Stimulated activated CD4-positive, alpha-beta T cell treated with anti-CD3 and anti-CD28 coated beads, Interleukin-1b, Interleukin-23, amount 100 ng/mL, for 48 hours (primary cell): ENCODE results near the gene TMEM62.
"Not testable (repeated sequence)": the region's sequence is repeated elsewhere in the genome, so short reads cannot be mapped to it uniquely, and the experiment has no call there.

ENCODE experiments used
- DNase-seq: peaks from one replicate; pipeline ENCODE4 v3.0.0-alpha.2; 2020

TMEM62 gene

DNA sequence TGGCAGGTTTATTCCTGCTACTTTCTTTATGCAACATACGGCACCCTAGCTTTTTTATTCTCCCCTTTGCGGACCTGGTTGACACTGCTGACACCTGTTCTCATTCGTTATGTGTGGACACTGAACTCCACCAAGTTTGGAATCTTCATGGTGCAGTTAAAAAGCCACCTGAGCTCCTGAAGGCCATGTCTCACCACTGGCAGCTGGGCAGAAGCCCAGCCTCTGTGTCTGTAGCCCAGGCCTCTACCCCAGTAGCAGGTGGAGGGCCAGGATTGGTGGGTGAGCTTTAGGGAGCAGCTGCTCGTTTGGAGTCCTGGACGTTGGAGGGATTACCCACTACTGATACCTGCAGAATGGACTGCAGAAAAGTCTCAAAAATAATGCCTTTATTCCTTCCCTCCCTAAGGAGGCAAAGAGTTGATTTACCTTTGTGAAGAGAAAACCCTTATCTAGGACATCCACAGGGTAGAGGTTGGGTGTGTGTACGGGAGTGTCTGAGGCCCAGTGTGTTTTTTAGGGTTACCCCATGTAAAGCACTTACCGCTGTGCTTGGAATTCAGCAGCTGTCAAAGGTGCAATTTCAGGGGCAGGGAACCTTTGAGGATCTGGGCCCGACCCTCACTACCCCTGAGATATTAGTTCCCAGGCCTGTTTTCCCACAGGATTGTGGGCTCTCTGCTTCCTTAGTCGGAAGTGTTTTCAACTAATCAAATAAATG is 51.2 kb downstream of the TMEM62 start:
- DNase-seq: no peak

DNA sequence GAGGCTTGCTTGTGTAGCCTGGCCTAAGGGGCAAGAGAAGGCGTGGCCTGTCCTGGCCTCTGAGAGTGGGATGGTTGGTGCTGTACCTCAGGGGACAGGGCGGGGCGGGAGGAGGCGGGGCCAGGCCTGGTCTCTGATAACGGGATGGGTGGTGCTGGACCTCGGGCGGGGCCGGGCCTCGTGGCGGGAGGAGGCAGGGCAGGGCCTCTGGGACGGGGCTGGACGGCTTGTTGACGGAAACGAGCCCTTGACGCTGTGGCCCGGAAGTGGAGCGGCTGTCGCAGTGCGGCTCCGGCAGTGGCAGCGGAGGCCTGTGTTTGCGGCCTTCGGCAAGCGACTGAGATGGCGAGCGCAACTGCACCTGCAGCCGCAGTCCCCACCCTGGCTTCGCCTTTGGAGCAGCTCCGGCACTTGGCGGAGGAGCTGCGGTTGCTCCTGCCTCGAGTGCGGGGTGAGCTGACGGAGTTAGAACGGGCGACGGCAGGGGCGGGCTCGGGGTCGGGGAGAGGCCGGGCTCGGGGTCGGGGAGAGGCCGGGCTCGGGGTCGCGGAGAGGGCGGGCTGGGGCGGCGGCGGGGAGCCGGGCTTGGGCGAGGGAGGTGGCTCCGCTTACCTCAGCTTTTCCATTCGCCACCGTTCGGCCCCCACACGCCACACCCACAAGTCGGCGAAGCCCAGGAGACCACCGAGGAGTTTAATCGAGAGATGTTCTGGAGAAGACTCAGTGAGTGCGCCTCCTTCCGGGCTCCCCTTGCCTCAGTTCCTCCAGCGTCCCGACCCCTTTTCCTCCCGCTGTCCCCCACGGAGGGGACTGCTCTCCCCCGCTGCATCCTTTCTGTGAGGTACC is 52.0 kb downstream of the TMEM62 start, which contains the start of gene CCNDBP1:
TSS of gene CCNDBP1 (plus strand) at position 247 of the 846 bp plus-strand sequence. CDS start at position 343, 96 bp downstream.
- peak; percentile 89 for DNase-seq

DNA sequence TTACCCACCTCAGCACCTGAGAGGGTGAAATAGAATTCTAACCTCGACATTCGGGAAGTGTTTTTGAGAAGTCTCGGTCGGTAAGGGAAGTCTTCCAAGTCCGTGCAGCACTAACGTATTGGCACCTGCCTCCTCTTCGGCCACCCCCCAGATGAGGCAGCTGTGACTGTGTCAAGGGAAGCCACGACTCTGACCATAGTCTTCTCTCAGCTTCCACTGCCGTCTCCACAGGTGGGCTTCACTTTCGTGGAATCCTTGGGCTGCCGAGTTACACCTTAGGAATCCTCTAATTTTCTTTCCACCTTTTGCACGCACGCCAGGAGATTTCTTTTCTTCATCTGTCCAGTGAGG is 52.6 kb downstream of the TMEM62 start:
- no peak for DNase-seq

DNA sequence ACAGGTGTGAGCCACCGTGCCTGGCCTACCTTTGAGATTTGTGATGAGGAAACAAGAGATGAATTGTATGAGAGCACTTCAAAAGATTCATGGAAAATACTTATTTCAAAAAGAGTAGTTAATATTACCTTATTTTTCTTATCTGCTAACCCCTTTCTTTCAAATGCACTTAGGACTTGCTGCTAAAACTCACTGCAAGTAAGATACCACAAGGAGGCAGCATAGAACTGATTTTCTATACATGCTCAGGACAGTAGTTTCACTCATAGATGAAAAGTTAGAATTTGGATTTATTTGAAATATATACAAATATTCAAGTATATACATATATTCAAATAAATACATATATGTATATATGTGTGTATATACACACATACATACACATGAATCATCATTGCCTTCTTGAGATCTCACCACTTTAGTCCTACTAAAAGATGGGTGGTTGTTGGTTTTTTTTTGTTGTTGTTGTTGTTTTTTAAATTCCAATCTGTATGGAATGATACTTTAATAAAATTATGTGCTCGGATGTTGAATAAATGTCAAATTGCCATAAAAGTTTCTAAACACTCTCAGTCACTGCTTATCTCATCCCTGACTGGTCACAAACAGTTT is 54.3 kb downstream of the TMEM62 start:
- DNase-seq: no peak

DNA sequence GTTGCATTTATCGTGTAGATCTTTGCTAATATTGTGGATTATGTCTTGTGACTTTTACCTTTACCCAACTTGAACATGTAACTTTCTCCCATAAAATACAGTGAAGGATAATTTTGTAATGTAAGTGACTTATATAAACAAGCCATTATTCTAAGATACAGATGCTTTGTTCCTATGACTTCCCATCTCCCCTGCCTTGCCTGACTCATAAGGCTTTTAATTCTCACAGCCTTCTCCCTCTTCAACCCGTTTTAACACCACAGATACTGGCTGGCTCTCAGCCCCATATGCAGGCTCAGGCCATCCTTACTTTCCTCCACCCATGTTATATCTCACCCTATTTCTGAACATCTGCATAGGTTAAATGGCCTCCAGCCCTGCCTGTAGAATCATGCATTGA is 55.9 kb downstream of the TMEM62 start:
- DNase-seq: no peak

DNA sequence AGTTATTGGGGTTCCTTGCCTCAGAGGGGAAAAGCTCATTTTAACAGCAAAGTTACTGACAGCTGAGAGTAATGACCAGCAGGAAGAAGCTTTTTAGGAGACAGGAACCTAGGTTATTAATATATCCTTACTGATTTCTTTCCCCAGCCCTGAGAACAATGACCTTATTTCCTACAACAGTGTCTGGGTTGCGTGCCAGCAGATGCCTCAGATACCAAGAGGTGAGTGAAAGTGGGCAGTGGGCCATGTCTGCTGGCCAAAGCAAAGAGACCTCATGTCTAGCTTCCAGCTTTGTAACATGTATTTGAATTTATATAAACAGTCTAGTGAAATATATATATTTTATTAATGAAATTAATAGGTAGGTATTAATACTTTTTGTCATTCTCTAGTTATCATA is 56.8 kb downstream of the TMEM62 start:
- no peak for DNase-seq

DNA sequence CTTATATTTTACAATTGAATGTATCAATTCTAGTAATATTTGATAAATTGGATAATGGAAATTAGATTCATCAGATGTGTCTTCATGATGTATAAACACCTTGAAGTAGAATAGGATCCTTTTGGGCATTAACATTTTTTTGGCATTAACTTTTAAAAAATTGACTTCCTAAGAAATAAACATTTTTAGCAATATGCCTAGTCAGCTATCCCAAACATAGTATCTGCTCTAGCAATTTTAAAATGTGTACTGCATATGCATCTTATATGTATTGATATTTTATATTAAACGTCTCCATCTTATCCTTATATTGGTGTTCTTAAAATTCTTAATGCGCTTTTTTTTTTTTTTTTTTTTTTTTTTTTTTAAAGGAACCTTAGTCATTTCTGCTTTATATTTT is 60.3 kb downstream of the TMEM62 start:
- no peak for DNase-seq

DNA sequence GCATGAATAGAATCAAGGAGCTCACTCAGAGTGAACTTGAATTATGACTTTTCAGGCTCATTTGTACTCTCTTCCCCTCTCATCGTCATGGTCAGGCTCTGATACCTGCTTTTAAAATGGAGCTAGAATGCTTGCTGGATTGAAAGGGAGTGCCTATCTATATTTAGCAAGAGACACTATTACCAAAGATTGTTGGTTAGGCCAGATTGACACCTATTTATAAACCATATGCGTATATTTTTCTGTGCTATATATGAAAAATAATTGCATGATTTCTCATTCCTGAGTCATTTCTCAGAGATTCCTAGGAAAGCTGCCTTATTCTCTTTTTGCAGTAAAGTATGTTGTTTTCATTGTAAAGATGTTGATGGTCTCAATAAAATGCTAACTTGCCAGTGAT is 61.4 kb downstream of the TMEM62 start:
- DNase-seq: no peak

DNA sequence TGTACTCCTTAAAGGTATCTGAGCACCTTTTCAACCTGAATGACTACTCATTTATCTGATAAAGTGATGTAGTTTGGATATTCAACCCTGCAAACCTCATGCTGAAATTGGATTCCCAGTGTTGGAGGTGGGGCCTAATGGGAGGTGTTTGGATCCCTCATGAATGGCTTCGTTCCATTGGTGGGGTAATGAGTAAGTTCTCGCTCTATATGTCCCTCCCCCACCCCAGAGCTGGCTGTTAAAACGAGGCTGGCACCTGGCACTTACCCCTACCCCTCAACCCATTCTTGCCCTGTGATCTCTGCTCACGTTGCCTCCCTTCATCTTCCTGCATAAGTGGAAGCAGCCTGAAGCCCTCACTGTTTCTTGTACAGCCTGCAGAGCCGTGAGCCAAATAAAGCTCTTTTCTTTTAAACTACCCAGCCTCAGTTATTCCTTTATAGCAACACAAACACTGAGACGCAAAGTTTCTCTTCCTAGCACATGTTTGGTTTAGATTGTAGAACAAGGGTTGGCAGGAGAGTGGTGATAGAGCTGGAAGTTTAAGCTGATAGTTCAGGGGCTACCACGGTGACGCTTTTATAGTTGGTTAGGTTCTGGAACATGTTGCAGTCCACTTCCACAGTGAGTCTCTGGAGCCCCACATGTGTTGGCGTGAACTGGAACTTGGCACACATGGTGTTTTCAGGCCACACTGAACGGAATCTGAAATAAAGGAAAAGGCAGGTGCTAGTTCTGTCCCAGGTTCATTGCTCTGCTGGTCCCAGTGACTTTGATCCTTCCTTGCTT is 63.6 kb downstream of the TMEM62 start:
- DNase-seq: no peak

DNA sequence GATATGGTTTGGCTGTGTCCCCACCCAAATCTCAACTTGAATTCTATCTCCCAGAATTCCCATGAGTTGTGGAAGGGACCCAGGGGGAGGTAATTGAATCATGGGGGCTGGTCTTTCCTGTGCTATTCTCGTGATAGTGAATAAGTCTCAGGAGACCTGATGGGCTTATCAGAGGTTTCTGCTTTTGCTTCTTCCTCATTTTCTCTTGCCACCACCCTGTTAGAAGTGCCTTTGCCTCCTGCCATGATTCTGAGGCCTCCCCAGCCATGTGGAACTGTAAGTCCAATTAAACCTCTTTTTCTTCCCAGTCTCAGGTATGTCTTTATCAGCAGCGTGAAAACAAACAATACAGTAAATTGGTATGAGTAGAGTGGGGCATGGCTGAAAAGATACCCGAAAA is 64.4 kb downstream of the TMEM62 start:
- DNase-seq: not testable (repeated sequence)

DNA sequence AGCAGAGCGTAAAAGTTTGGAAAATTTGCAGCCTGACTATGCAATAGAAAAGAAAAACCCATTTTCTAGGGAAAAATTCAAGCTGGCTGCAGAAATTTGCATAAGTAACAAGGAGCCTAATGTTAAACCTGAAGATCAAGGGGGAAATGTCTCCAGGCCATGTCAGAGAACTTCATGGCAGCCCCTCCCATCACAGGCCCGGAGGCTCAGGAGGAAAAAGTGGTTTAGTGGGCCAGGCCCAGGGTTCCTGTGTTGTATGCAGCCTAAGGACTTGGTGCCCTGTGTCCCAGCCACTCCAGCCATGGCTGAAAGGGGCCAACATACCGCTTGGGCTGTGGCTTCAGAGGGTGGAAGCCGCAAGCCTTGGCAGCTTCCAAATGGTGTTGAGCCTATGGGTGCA is 65.2 kb downstream of the TMEM62 start:
- DNase-seq: not testable (repeated sequence)

DNA sequence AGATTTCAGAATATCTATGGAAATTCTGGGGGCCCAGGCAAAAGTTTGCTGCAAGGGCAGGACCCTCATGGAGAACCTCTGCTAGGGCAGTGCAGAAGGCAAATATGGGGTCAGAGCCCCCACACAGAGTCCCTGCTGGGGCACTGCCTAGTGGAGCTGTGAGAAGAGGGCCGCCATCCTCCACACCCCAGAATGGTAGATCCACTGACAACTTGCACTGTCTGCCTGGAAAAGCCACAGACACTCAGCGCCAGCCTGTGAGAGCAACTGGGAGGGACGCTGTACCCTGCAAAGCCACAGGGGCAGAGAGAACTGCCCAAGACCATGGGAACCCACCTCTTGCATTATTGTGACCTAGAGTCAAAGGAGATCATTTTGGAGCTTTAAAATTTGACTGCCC is 65.6 kb downstream of the TMEM62 start:
- DNase-seq: no peak

DNA sequence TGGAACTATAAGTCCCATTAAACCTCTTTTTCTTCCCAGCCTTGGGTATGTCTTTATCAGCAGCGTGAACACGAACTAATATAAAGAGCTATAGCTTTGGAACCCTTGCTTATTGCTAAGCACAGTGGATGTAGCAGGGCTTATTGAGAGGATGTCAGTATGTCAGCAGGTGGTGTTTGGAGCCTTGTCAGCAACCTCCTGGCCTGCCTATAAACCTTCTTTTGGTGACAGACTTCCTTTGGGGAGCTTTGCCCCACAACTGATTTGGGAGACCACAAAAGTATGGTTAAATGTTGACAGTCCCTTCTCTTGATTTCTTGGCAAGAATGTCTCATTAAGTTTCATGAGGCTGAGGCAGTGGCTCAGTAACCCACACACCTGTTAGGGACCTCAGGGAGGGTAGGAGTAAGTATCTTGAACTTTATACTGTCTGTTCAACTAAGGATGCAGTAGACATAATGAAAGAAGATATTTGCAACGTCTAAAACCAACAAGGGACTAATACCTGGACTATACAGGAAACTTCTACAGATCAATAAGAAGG is 66.6 kb downstream of the TMEM62 start:
- DNase-seq: no peak

DNA sequence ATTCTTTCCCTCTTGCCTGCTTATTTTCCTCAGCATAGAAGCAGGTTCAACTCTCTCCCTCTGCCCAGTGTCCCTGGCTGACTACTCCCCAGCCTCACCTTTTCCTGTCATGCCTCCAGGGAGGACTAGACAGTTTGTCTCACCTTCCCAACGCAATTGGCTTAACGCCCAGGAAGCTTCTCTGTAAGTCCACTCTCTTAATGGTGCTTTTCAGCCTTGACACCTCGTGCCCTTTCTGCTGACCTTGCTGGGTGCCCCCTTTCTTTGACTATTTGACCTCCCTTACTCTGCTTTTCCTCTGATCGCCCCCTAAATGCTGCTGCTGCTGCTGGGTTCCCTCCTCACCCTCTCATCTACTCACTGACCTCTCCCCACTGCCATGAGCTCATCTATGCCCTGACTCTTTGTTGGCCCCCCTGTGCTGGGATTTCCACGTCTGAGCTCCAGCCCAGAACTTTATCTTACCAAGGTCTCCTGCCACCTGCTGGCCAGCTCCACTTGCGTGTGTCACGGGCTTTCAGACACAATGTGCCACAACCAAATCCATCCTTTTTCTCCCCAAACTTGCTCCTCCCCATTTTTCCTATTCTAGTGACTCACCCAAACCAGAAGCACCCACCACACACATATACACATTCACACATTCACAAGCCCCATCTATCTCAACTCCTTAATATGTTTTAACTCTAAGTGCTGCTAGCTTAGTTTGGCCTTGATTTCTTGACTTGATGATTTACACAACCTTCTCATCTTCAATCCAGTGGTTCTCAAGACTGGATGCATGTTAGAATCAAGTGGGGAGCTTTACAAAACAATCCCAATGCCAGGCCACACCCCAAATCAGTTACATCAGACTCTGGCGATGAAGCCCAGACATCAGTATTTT is 70.9 kb downstream of the TMEM62 start:
- peak; percentile 45 for DNase-seq

DNA sequence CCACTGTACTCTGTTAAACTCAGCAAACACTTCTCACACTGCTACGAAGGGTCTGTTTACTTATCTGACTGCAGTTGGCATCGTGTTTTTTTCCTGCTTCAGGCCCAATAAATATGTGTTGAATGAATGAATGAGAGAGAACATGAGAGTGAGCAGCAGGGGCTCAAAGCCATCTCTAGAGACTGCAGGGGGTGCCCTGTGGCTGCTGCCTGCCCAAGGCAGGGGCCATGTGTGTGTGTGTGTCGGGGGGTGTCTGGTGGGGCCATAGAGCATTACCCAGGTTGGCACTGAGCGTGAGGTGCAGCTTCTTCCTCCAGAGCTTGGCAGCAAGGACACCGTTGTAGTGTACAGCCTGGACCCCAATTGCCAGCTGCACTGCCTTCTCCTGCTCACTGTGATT is 72.7 kb downstream of the TMEM62 start:
- DNase-seq: no peak

DNA sequence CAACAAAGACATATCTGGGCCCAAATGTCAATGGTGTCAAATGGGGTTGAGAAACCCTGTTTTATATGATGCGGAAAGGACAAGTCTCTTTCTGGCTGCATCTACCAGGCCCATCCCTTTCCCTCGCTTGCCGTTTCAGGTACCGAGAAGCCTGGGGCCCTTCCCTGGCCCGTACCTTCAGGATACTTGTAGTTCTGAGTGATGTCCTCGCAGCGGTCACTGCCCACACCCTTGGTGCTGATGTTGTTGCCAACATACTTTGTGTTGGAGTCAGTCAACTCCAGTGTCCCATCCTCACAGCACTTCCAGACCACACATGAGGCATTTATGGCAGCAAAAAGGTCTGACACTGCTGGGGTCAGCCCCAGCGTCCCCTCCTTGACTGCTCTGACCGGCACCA is 73.6 kb downstream of the TMEM62 start:
- no peak for DNase-seq

DNA sequence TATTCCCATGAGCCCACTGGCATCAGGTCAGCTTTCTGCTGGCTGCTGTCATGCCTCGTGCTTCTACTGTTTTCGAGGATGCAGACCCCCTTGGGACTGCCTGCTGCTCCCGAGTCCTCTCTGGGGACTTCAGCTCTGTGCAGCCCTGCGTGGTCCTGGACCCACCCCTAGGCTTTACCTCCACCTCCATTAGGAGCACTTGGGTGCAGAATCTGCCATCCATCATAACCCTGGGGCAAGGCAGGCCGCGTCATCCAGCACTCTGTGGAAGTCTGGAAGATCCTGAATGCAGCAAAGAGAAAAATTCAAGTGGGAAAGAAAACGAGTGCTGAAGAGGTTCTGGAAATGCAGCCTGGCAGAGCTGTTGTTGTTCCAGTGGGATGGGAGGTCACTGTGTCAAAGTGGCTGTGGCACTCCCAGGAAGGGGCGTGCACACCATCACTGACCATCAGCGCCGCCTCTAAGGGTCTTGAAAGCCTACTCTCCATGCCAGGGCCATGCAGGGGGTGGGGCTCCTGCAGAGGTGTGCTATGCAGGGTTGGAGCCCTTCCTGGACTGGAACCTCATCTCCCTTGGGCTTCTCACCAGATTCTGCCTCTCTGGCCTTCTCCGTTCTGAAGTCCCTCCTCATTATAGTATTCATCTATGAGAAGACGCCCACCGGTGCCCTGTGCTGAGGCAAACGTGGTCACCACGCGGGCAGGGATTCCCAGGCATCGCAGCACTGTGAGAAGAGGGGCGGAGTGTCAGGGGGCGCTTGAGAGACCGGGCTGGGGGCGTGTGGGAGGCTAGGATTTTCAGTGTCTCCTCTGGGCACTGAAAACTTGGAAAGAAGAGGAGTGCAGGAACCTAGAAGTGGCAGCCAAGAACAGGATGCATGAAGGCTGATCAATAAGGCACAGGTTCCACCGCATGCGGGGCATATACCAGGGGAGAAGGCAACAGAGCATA is 74.9 kb downstream of the TMEM62 start:
- DNase-seq: no peak

DNA sequence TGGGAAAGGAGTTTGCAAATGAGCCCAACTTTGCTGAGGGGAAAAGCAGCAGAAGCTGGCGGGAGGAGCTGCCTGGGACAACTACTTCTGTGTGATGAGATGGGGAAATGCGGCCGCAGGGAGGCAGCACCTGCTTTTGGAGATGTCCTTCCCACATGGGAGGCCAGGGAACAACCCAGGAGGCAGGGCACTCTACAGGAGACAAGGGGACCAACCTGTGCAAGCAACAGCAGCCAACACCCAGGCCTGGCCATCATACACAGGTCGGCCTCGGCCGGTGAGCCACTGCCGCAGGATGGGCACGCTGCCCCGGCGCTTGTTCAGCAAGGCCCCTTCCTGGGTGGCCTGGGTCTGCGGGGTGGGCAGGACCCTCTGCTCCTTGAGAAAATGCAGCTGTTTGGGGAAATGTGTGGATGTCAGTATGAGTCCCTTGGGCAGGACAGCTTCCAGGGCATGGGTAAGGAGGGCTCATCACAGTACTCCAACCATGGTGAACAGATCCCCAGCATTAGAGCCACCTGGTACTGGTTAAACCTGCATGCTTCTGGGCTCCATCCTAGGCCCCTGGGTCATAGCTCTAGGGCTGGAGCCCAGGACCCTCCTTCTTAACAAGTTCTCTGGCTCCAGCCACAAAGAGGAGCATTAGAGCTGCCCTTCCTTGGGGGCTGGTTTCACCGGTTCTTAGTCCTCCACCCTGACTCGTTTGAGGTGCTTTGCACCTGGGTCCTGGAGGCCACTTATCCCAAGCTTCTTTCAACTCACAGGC is 75.9 kb downstream of the TMEM62 start:
- no peak for DNase-seq

DNA sequence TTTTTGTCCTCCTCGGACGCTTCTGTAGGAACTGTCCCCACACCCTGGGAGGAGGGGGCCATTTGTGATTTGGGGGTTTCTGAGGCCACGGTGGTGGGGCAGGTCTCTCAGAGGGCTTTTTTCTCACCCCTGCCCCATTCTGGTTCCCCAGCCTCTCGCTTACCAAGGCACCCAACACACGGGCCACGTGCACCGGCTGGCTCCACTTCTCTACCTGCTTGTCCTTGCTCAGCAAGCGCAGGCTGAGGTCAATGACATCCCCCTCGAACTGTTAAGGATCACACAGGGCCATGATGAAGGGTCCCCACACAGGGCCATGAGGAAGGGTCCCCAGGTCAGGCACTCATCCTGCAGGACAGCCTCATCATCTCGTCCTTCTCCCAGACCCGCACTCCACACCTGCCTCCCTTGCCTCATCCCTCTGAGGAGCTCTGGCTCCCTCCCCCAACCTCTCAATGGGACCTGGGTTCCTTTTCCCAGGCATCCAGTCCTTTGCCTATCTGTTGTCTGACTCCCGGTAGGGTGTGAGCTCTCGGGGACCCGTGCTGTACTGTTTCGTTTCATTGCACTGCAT is 76.9 kb downstream of the TMEM62 start:
- no peak for DNase-seq
